Activated CD8-positive, alpha-beta T cell treated with anti-CD3 and anti-CD28 coated beads for 36 hours (primary cell): ENCODE data around the gene CYCS. TPM values are rescaled to one million over a fixed set of nuclear protein-coding genes. Genes with fewer than 3 reads are reported as not detected.

ENCODE experiments used
- ATAC-seq: fragments of 200-7000 bp; cut with Tn5 transposase; one replicate; pipeline ENCODE4 v1.10.0; 2021; ENCODE audit warnings: mild to moderate bottlenecking, moderate library complexity
- CTCF ChIA-PET: fragments of 350-600 bp; sonication (Branson Sonifier 250); formaldehyde crosslinking; loops from one replicate; lab custom pipeline; 2021; ENCODE audit warnings: antibody characterized with exemption; lab: Charles Lee
- POLR2A ChIA-PET: fragments of 350-600 bp; sonication (Branson Sonifier 250); formaldehyde crosslinking; loops from one replicate; lab custom pipeline; 2021; ENCODE audit warnings: antibody characterized with exemption; lab: Charles Lee
- DNase-seq: peaks from one replicate; pipeline ENCODE4 v3.0.0-alpha.2; 2020
- H3K27ac Mint-ChIP-seq: one replicate; pipeline ENCODE4 v1.8.0; 2021; ENCODE audit warnings: mild to moderate bottlenecking, mixed read lengths
- H3K27me3 Mint-ChIP-seq: one replicate; pipeline ENCODE4 v1.8.0; 2021; ENCODE audit warnings: mixed read lengths
- H3K36me3 Mint-ChIP-seq: one replicate; pipeline ENCODE4 v1.8.0; 2021; ENCODE audit warnings: low read depth, mixed read lengths
- H3K4me1 Mint-ChIP-seq: one replicate; pipeline ENCODE4 v1.8.0; 2021; ENCODE audit warnings: low read depth, mixed read lengths
- H3K4me3 Mint-ChIP-seq: one replicate; pipeline ENCODE4 v1.8.0; 2021; ENCODE audit warnings: mild to moderate bottlenecking, moderate library complexity, mixed read lengths
- H3K9me3 Mint-ChIP-seq: one replicate; pipeline ENCODE4 v1.8.0; 2021; ENCODE audit warnings: mixed read lengths
- CTCF ChIP-seq: fragments of 200-600 bp; IDR thresholded peaks from one replicate; pipeline ENCODE4 v1.8.0; 2022; ENCODE audit warnings: antibody characterized with exemption, mild to moderate bottlenecking
- intact Hi-C: fragments of 100-400 bp; cut with micrococcal nuclease; formaldehyde crosslinking; loops from one replicate; pipeline ENCODE4 v1.10.0; 2022
- total RNA-seq, 2 experiments: library from RNA; stranded (reverse); gene quantifications; one replicate each; pipeline ENCODE4 v1.2.3, GENCODE V29; 2021

CYCS gene
- total RNA-seq, 2 experiments from 2014 or later: 266 TPM

- CTCF ChIA-PET: interaction anchor here (1.0 to 2.2 kb wide), 9 partner anchors 8 to 312 kb away, joined by 3 to 10 read pairs (median 6); no protein-coding TSS in a partner anchor
- no peak for TF ChIP-seq CTCF
Observed at GRCh38 chr7:25124465-25125136, 459 bp downstream of the CYCS start.

DNA sequence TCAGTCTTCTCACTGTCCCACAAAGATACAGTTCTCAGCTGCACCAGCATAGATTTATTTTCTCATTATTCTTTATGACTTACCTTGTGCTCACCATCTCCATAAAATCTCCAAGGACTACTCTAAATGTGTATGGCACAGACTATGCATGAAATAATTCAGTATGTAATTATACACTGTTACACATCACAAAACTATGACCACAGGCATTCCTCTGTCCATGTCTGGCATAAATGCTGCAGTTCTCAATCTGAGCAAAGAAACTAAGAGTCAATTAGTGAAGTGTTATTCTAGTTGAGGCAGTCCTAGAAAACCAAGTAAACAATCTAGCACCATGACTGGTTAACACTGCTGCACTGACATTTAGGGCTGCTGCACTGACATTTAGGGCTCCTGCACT, 2.7 kb downstream of the CYCS start:
- DNase-seq: no peak
- POLR2A ChIA-PET: interaction anchor here (0.9 kb wide), 1 partner anchor 10 kb away, joined by 3 read pairs; no protein-coding TSS in a partner anchor
- Mint-ChIP-seq H3K27me3 (no peaks in the 10 kb centered on the region), H3K36me3 (peaks cover 58% of the 10 kb centered on the region), H3K27ac (peak overlapping the region; percentile 56), H3K4me3 (peak overlapping the region; percentile 40), H3K9me3 (no peaks in the 10 kb centered on the region), H3K4me1 (peaks cover 48% of the 10 kb centered on the region)
- CTCF ChIA-PET: interaction anchor here (0.8 kb wide), 1 partner anchor 24 kb away, joined by 4 read pairs; no protein-coding TSS in a partner anchor
- no peak for TF ChIP-seq CTCF
- no peak for ATAC-seq
- intact Hi-C loops: no loop called here

More at GRCh38 chr7:25124465-25125136, 459 bp downstream of the CYCS start:
- intact Hi-C loops: no loop called here
- Mint-ChIP-seq H3K4me3 (peak overlapping the region; percentile 97), H3K9me3 (no peaks in the 10 kb centered on the region), H3K27me3 (no peaks in the 10 kb centered on the region), H3K4me1 (peaks cover 30% of the 10 kb centered on the region), H3K27ac (peak overlapping the region; percentile 98), H3K36me3 (peaks cover 47% of the 10 kb centered on the region)
- POLR2A ChIA-PET: interaction anchor here (0.8 to 3.5 kb wide), 23 partner anchors 8 to 1073 kb away, joined by 3 to 22 read pairs (median 3); no protein-coding TSS in a partner anchor
- DNase-seq: peak; percentile 16
- ATAC-seq: no peak

DNA sequence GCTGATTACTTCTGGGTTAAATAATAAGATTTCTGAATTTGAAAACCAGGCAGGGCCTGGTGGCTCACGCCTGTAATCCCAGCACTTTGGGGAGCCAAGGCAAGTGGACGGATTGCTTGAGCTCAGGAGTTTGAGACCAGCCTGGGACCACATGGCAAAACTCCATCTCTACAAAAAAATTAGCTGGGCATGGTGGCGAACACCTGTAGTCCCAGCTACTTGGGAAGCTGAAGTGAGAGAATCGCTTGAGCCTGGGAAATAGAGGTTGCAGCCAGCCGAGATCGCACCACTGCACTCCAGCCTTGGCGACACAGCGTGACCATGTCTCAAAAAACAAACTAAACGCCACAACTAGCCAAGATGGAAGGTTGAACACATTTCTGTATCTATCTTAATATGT, 3.5 kb downstream of the CYCS start:
- TF ChIP-seq CTCF: no peak
- ChIA-PET POLR2A (interaction anchor here (0.9 kb wide), 1 partner anchor 9 kb away, joined by 3 read pairs; no protein-coding TSS in a partner anchor), CTCF (interaction anchor here (0.8 kb wide), 1 partner anchor 23 kb away, joined by 4 read pairs; no protein-coding TSS in a partner anchor)
- Mint-ChIP-seq H3K27ac (peak overlapping the region; percentile 56), H3K4me1 (peaks cover 55% of the 10 kb centered on the region), H3K4me3 (no peak overlapping the region), H3K36me3 (peaks cover 61% of the 10 kb centered on the region), H3K27me3 (no peaks in the 10 kb centered on the region), H3K9me3 (no peaks in the 10 kb centered on the region)
- ATAC-seq (no peak), DNase-seq (no peak)
- intact Hi-C loops: no loop called here

GRCh38 chr7:25119102-25119501, 6.0 kb downstream of the CYCS start:
- H3K9me3 Mint-ChIP-seq: no peaks in the 10 kb centered on the region
- H3K4me3 Mint-ChIP-seq: no peak overlapping the region
- no peak for ATAC-seq
- DNase-seq: no peak
- CTCF ChIA-PET: interaction anchor here (1.0 to 6.4 kb wide), 3 partner anchors 13 to 298 kb away, joined by 5 to 41 read pairs (median 5); no protein-coding TSS in a partner anchor
- POLR2A ChIA-PET: interaction anchor here (0.5 to 1.6 kb wide), 9 partner anchors 9 to 141 kb away, joined by 3 to 8 read pairs (median 3); no protein-coding TSS in a partner anchor
- peak overlapping the region; percentile 46 for H3K27ac Mint-ChIP-seq
- intact Hi-C loops: no loop called here
- TF ChIP-seq CTCF: no peak
- peaks cover 60% of the 10 kb centered on the region for H3K4me1 Mint-ChIP-seq
- no peaks in the 10 kb centered on the region for H3K27me3 Mint-ChIP-seq
- H3K36me3 Mint-ChIP-seq: peaks cover 52% of the 10 kb centered on the region
